ENCODE results near the gene SCG3. TPM values are rescaled to one million over a fixed set of nuclear protein-coding genes. Genes with fewer than 3 reads are reported as not detected.

Gene SCG3
- polyA plus RNA-seq, 2 of the 4 experiments (the other 2 are of a cell fraction) = 0.03 TPM; not detected in 1

- ATAC-seq = peak; percentile 80 to 85
- peak; percentile 50 to 60 for DNase-seq (ENCODE audit: low read depth in 1 of 2, low spot score in 1 of 2)
- Histone ChIP-seq H3K4me3 (peak overlapping the region; percentile 68), H3K4me1 (peaks cover 16% of the 10 kb centered on the region), H3K9me3 (no peaks in the 10 kb centered on the region), H3K4me2 (peak overlapping the region; percentile 95), H3K27ac (peak overlapping the region; percentile 86 to 91)
- FAIRE-seq = no peak
- TF ChIP-seq HOXB5 (CRISPR knock-in tag; IDR thresholded peaks at IDR 0.05) (0 out of 2 replicates have a peak, but pooled peaks have one; percentile 30), HEYL (CRISPR knock-in tag; IDR thresholded peaks at IDR 0.05) (no peak), JUN (IDR thresholded peaks at IDR 0.05) (peak; percentile 34 to 74; a peak in 2 of 5 replicates), MAX (IDR thresholded peaks at IDR 0.05) (peak; percentile 86), E2F6 (IDR thresholded peaks at IDR 0.05; ENCODE audit: borderline replicate concordance, low read depth) (peak; percentile 71)
- WGBS (ENCODE audit: missing lambda C conversion rate) = 11% methylated on average over 21 of the region's 69 CpGs
- POLR2A ChIA-PET = interaction anchor here (0.5 to 2.2 kb wide), 7 partner anchors 10 to 1586 kb away, joined by 3 to 17 read pairs (median 6); partner anchors contain the start of gene LEO1
- CTCF ChIA-PET = interaction anchor here (0.8 to 9.8 kb wide), 15 partner anchors 10 to 87 kb away, joined by 3 to 73 read pairs (median 4); no protein-coding TSS in a partner anchor
Observed at GRCh38 chr15:51736751-51737521, 55.6 kb downstream of the SCG3 start.

- peak; percentile 85 to 86 for ATAC-seq
- no peak for FAIRE-seq
- WGBS (ENCODE audit: missing lambda C conversion rate) = under 1% methylated on average over 34 of the region's 67 CpGs
- Histone ChIP-seq H3K4me3 (peak within 1 kb of the TSS; percentile 68), H3K27ac (peak within 1 kb of the TSS; percentile 86 to 91), H3K9me3 (no peaks in the 10 kb centered on the region), H3K4me1 (peaks cover 16% of the 10 kb centered on the region), H3K4me2 (peak within 1 kb of the TSS; percentile 95)
- peak; percentile 54 to 59 for DNase-seq (ENCODE audit: low read depth in 1 of 2, low spot score in 1 of 2)
- POLR2A ChIA-PET = interaction anchor here (0.6 to 2.2 kb wide), 7 partner anchors 11 to 1586 kb away, joined by 3 to 17 read pairs (median 5); partner anchors contain the start of gene LEO1
- CTCF ChIA-PET = interaction anchor here (0.9 to 9.8 kb wide), 10 partner anchors 11 to 120 kb away, joined by 3 to 73 read pairs (median 4); no protein-coding TSS in a partner anchor
- TF ChIP-seq NPAS2 (CRISPR knock-in tag; IDR thresholded peaks at IDR 0.05; ENCODE audit: borderline replicate concordance) = no peak
- peak; percentile 28; the same call in 1 of the 3 replicates for TF ChIP-seq BCL3 (IDR thresholded peaks at IDR 0.05)
- TF ChIP-seq GATA3 (IDR thresholded peaks at IDR 0.05; ENCODE audit: borderline replicate concordance) = no peak
- no peak for TF ChIP-seq RAD21 (conservative IDR thresholded peaks at IDR 0.05 in 1 of 2, IDR thresholded peaks at IDR 0.05 in 1 of 2)
- 0 out of 2 replicates have a peak, but pooled peaks have one; percentile 25 for TF ChIP-seq TP53 (CRISPR knock-in tag; IDR thresholded peaks at IDR 0.05)
- TF ChIP-seq POLR2AphosphoS2 (conservative IDR thresholded peaks at IDR 0.05; ENCODE audit: low read length) = no peak
- TF ChIP-seq HDAC2 (IDR thresholded peaks at IDR 0.05) = no peak
- no peak for TF ChIP-seq ATOH8 (CRISPR knock-in tag; IDR thresholded peaks at IDR 0.05; ENCODE audit: low read depth)
- TF ChIP-seq TFCP2L1 (CRISPR knock-in tag; IDR thresholded peaks at IDR 0.05) = no peak
- no peak for TF ChIP-seq RNF2 (IDR thresholded peaks at IDR 0.05; ENCODE audit: borderline replicate concordance, low read depth)
- no peak for TF ChIP-seq KDM5A (IDR thresholded peaks at IDR 0.05)
- no peak for TF ChIP-seq ELK1 (IDR thresholded peaks at IDR 0.05; ENCODE audit: low read depth, low read length)
- TF ChIP-seq RARB (CRISPR knock-in tag; IDR thresholded peaks at IDR 0.05) = no peak
- no peak for TF ChIP-seq NR3C1 (IDR thresholded peaks at IDR 0.05)
- no peak for TF ChIP-seq RFX5 (IDR thresholded peaks at IDR 0.05)
- no peak for TF ChIP-seq CHD2 (IDR thresholded peaks at IDR 0.05; ENCODE audit: low read length, partially characterized antibody)
- TF ChIP-seq FOXS1 (CRISPR knock-in tag; IDR thresholded peaks at IDR 0.05) = no peak
- no peak for TF ChIP-seq EHF (CRISPR knock-in tag; IDR thresholded peaks at IDR 0.05)
- TF ChIP-seq SMC3 (IDR thresholded peaks at IDR 0.05) = no peak; the same call in 2 of the 3 replicates
- TF ChIP-seq FOSB (CRISPR knock-in tag; IDR thresholded peaks at IDR 0.05) = no peak
- TF ChIP-seq FOSL2 (IDR thresholded peaks at IDR 0.05) = no peak
- TF ChIP-seq FOSL2 (CRISPR knock-in tag; IDR thresholded peaks at IDR 0.05) = no peak
- TF ChIP-seq MAX (IDR thresholded peaks at IDR 0.05) = peak; percentile 52
- TF ChIP-seq PBX3 (IDR thresholded peaks at IDR 0.05) = no peak; the same call in 1 of the 2 replicates
- TF ChIP-seq MAFK (IDR thresholded peaks at IDR 0.05; ENCODE audit: partially characterized antibody) = no peak
- TF ChIP-seq NFE2L2 (conservative IDR thresholded peaks at IDR 0.05; ENCODE audit: low read length) = no peak
Observed at GRCh38 chr15:51737522-51738305, 56.4 kb downstream of the SCG3 start, which contains the start of gene LYSMD2. Gene LYSMD2, minus strand, starts transcription at chr15:51737655. Its CDS starts 33 bp downstream, at chr15:51737622.

Data from A549 (cell line).